ENCODE results near the gene A1BG. TPM values are rescaled to one million over a fixed set of nuclear protein-coding genes. Genes with fewer than 3 reads are reported as not detected.

A1BG gene
- total and polyA plus RNA-seq, 2 of the 8 experiments (the other 6 are each of a cell fraction or from before 2014, with no cell fraction given) = 20.8 to 69.6 TPM

DNA sequence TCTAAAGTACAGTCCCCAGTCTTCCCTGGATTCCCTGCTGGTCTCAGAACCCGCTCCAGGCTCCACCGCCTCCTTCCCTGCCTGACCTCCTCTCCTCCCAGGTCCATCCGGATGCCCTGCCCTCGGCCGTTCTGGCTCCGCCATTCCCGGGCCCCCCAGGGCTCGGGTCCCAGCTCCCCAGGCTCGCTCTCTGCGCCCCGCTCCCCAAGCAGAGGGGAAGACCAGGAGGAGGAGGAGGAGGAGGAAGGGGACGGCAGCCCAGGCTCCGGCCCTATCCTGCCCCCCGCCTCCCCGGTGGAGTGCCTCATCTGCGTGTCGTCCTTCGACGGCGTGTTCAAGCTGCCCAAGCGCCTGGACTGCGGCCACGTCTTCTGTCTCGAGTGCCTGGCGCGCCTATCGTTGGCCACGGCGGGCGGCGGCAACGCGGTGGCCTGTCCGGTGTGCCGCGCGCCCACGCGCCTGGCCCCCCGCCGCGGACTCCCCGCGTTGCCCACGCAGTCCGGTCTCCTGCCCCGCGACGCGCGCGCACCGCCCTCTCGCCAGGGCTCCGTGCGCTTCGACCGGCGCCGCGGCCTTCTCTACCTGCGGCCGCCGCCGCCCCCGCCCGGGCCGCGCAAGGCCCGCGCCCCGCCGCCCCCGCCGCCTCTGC, 42.8 kb upstream of the A1BG start (continued):
- TF ChIP-seq HDAC2 (IDR thresholded peaks at IDR 0.05; ENCODE audit: borderline replicate concordance in 1 of 2, low read depth in 2 of 2, low read length in 2 of 2) = no peak
- TF ChIP-seq, protein P1, sequence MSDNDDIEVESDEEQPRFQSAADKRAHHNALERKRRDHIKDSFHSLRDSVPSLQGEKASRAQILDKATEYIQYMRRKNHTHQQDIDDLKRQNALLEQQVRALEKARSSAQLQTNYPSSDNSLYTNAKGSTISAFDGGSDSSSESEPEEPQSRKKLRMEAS (IDR thresholded peaks at IDR 0.05) = peak; percentile 16; the same call in 1 of the 2 replicates
- TF ChIP-seq CTBP2 (IDR thresholded peaks at IDR 0.05; ENCODE audit: borderline replicate concordance, insufficient read depth, insufficient read length, low read length) = no peak
